COR-L47 (cell line): Measurements from ENCODE around the gene DCUN1D5.
"Not testable (repeated sequence)": the region's sequence is repeated elsewhere in the genome, so short reads cannot be mapped to it uniquely, and the experiment has no call there.

Experiments
- DNase-seq: peaks from one replicate; lab custom pipeline; 2025; lab: John Stamatoyannopoulos, UW

Gene DCUN1D5

DNA sequence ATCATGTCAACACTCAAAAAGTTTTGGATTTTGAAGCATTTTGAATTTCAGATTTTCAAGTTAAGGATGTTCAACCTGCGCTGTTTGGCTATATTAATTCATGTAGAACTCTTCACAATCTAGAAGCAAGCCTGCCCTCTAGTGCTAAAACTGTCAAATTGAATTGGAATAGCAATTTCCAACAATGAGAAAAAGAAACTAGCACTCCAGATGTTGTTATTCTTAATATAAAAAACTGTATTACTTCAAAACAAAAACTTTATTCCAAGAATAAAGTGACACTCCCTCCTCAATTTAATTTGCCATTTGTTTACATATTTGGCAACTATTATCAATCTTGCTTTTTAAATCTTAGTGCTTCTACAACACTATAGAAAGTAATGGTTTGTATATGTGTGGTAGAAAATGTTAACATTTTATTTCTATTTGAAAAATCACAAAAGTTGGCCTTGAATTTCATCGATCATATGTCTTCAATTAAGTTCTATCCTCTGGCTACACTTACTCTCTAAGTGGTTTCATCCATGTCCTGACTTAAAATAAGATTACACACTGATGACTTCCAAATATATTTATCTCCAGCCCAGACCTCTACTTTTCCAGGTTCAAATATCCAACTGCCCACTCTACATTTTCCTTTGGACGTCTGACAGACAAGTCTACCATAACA, 36.6 kb downstream of the DCUN1D5 start:
- peak; percentile 46 for DNase-seq

GRCh38 chr11:103053997-103054396, 38.0 kb downstream of the DCUN1D5 start:
- DNase-seq, result no peak

- DNase-seq, result no peak
Observed at GRCh38 chr11:103051981-103052380, 40.0 kb downstream of the DCUN1D5 start.

GRCh38 chr11:103051151-103051801, 40.7 kb downstream of the DCUN1D5 start:
- DNase-seq, result no peak

DNA sequence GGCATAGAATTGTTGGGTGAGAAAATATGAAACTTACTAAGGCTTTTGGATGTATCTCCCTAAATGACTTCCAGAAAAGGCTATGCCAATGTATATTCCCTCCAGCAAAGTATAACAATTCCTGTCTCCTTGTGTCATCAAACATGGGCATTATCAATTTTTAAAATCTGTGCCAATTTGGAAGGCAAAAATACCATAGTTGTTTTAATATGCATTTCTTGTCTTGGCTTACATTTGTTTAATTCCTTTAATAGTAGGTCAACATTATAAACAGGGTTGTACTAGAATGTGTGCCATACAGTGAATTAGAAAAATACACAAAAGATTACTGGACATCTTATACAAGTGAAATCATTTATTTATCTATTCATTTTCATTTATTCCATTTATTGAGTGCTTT, 41.6 kb downstream of the DCUN1D5 start:
- DNase-seq, result no peak

DNA sequence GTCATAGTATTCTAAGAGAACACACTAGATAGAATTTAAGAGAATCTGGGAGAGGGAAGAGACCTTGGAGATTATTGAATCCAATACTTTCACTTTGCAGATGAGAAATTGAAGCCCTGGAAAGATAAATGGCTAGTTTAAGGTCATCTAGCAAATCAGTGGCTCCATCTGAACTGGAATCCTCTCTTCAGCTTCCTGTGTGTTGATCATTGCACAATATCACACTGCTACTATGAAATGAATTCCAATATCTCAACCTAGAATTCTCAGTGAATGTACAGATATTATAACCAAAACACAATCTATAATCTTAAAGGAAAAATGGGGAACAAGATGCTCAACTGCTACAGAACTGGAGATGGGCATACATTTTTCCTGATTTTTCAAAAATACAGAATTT, 44.1 kb downstream of the DCUN1D5 start:
- DNase-seq, result no peak

DNA sequence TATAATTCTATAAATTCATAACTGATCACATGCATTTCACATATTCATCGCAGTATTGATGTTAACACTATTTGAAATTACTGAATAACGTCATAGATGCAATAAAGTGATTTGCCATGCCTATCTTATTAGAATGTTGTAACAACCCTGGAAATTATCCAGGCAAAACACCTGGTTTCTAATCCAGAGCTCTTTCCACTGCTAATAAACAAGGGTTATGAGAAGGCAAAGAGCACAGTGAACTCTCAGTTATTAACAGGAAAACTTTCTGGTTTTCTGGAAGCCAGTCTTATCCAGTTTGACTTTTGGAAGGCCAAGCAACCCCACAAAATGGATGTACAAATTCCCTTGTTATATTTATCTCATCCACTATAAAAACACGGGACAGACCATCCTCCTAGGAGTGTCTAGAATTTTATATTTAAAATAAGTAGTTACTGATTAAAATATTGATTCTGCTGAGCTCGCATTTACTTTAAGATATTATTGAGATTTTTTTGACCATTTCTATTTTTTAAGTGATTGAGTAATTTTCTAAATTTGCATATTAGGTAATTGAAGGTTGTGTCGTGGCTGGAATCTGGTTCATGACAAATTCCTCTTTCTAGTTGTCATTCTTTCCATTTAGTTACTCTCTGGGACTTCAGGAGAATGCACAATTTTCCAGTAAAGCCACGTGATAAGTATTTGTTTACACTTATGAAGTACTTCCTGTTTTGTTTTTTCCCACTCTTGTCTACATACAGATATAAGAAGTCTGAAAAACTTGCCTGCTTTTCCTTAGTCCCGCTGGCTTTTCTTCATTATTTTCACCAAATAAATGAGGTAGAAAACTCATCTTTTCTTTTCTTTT, 47.9 kb downstream of the DCUN1D5 start:
- DNase-seq, result no peak

DNA sequence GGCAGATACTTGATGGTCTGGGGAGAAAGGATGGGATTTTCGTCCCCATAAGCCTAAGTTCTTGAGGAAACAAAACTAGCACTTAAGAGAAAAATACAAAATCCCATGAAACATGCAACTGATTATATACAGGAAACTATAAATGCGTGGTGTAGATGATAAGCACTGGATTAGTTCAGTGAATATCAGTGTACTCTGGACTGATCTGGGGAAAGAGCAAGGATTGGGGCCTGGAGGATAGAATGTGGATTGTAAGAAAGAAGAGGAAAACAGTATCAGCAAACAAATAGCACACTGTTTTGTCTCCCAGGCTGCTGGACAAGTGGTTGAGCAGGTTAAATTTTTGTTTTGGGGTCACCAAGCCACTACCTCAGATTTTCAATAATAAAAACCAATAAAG, 49.8 kb downstream of the DCUN1D5 start:
- no peak for DNase-seq

DNA sequence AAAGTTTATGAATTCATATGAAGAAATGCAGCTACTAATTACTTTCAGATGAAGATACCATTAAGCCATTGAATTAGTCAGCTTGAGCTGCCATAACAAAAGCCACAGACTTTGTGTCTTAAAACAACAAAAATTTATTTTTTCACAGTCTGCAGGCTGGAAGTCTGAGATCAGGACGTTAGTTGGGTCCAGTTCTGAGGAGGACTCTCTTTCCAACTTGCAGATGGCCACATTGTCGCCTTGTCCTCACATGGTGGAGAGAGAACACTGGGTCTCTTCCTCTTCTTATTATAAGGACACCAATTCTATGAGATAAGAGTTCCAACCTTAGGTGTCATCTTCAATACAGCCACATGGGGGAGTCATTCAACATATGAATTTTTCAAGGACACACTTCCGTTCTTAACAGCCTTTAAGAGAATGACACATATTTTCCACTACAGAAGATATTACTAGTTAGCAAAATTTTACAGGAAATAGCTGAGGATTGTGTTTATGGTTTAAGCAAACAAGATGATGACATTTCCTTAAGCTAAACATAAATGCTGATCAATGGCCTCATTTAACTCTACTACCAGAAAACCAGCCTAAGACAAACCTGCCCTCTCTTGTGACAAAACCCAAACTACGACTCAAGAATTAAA, 56.0 kb downstream of the DCUN1D5 start:
- DNase-seq, result peak; percentile 31

DNA sequence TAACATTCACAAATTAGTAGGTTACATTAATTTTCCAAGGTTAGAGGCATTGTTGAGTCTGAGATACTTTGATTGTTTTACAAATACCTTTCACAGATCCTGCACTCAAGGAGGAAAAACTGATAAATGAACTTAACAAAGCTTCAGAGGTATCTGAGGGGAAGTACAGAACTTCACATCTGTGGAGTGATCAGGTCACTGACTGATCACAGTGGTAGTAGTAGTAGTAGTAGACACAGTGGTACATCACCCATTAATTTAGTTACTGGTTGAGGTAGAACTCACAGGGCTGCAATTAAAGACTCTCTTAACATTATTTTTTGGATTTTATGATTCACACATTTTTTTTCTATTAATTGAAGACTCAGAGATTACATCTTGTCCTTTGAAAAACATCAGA, 56.7 kb downstream of the DCUN1D5 start:
- DNase-seq, result no peak

GRCh38 chr11:103031834-103032233, 60.1 kb downstream of the DCUN1D5 start:
- no peak for DNase-seq

DNA sequence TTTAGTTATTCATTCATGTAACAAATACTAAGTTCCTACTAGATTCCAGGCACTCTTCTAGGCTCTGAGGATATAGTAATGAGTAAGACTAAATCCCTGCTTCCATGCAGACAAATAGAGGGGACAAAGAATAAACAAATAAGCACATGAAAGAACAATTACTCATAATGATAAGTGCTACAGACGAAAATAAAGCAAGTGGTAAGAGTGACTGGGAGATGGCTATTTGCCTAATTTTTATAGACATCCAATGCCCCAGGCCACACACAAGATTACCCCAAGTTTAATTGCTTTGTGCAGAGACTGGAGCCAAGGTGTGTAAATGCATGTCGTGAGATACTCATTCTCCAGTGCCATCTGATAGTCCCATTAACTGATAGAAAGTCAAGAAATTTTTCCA, 62.6 kb downstream of the DCUN1D5 start:
- no peak for DNase-seq

- not testable (repeated sequence) for DNase-seq
Observed at GRCh38 chr11:103028304-103029020, 63.5 kb downstream of the DCUN1D5 start.

DNA sequence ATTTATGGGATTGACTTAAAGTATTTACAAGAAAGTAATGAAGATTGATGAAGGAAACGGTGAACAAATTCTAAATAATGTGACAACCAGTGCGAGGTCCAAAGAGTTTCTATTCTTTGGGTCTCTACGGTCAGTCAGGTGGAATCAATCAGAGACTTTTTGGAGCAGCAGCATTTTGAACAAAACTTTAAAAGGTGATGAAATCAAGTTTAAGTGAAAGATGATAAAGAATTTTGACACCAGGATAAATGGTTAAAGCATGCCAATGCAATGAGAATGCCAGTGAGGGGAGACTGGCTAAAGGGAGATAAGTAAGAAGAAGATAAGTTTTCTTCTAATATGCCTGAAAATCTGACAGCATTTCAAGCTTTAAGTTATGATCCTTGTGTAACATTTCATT, 67.9 kb downstream of the DCUN1D5 start:
- DNase-seq, result no peak

- no peak for DNase-seq
Observed at GRCh38 chr11:103016031-103016430, 75.9 kb downstream of the DCUN1D5 start.

- DNase-seq, result no peak
Observed at GRCh38 chr11:103013421-103013820, 78.5 kb downstream of the DCUN1D5 start.
